WTC11 (cell line): ENCODE results near the gene LPP.

Source experiments
- CBFB ChIP-seq: sonication (generic); formaldehyde crosslinking; IDR thresholded peaks from 2 replicates; pipeline ENCODE4 v1.8.1; 2022; ENCODE audit warnings: mild to moderate bottlenecking, low read depth, missing genetic modification reagents
- CDX4 ChIP-seq: fragments of 250-450 bp; sonication (Bioruptor Pico); IDR thresholded peaks from 2 replicates; pipeline ENCODE4 v1.9.0; 2021; ENCODE audit warnings: moderate library complexity, mild to moderate bottlenecking, inconsistent platforms, borderline replicate concordance
- CTCF ChIP-seq: fragments of 200-600 bp; IDR thresholded peaks from 2 replicates; pipeline ENCODE4 v1.8.0; 2022; ENCODE audit warnings: antibody characterized with exemption
- ETV6 ChIP-seq: sonication (generic); formaldehyde crosslinking; IDR thresholded peaks from 2 replicates; pipeline ENCODE4 v1.8.1; 2022; ENCODE audit warnings: mild to moderate bottlenecking, missing genetic modification reagents
- GABPB1 ChIP-seq: sonication (generic); formaldehyde crosslinking; IDR thresholded peaks from 2 replicates; pipeline ENCODE4 v1.8.1; 2023; ENCODE audit warnings: mild to moderate bottlenecking, missing genetic modification reagents
- IRF2 ChIP-seq: sonication (generic); formaldehyde crosslinking; IDR thresholded peaks from 2 replicates; pipeline ENCODE4 v1.8.0; 2022; ENCODE audit warnings: low read depth, missing genetic modification reagents, borderline replicate concordance
- JUN ChIP-seq: sonication (generic); formaldehyde crosslinking; IDR thresholded peaks from 2 replicates; pipeline ENCODE4 v1.8.0; 2023; ENCODE audit warnings: mild to moderate bottlenecking, missing genetic modification reagents
- MXD4 ChIP-seq: fragments of 250-450 bp; sonication (Bioruptor Pico); IDR thresholded peaks from 2 replicates; pipeline ENCODE4 v1.8.0; 2021; ENCODE audit warnings: mild to moderate bottlenecking, moderate library complexity, borderline replicate concordance

GRCh38 chr3:188719545-188719944 is 565.6 kb downstream of the LPP start:
- TF ChIP-seq CTCF (no peak), CDX4 (CRISPR knock-in tag) (no peak), CBFB (CRISPR knock-in tag) (no peak), GABPB1 (CRISPR knock-in tag) (no peak), ETV6 (CRISPR knock-in tag) (no peak), IRF2 (no peak), MXD4 (CRISPR knock-in tag) (no peak), JUN (CRISPR knock-in tag) (no peak)
